Testis (tissue), 3 donors: ENCODE measurements around the gene KRT3. TPM values are rescaled to one million over a fixed set of nuclear protein-coding genes. Genes with fewer than 3 reads are reported as not detected.

Experiments used
- DNase-seq: peaks from one replicate; pipeline ENCODE4 v3.0.0-alpha.2; 2019
- H3K27ac ChIP-seq, 2 donors: fragments of 200-600 bp; sonication (generic); one replicate each; pipeline ENCODE4 v1.5.1; 2019
- H3K27me3 ChIP-seq: fragments of 200-600 bp; sonication (generic); one replicate; pipeline ENCODE4 v1.5.1; 2019
- H3K36me3 ChIP-seq: fragments of 200-600 bp; sonication (generic); one replicate; pipeline ENCODE4 v1.5.1; 2017; ENCODE audit warnings: low read depth; ENCODE audit errors: missing control alignments
- H3K4me1 ChIP-seq: fragments of 200-600 bp; sonication (generic); one replicate; pipeline ENCODE4 v1.5.1; 2019
- H3K4me3 ChIP-seq, 2 donors: fragments of 200-600 bp; sonication (generic); one replicate each; pipeline ENCODE4 v1.5.1; 2017 to 2019
- H3K9me3 ChIP-seq: fragments of 200-600 bp; sonication (generic); one replicate; pipeline ENCODE4 v1.5.1; 2017
- POLR2A ChIP-seq: fragments of 450-650 bp; IDR thresholded peaks from one replicate; pipeline ENCODE4 v1.6.1; 2017; ENCODE audit warnings: antibody characterized with exemption, mild to moderate bottlenecking, moderate library complexity
- WGBS, 2 donors: methylation state at CpG; one replicate each; pipeline ENCODE4 v1.1.5; 2018; 5-methylcytosine and 5-hydroxymethylcytosine counted together
- intact Hi-C: fragments of 100-400 bp; cut with DNase I; formaldehyde crosslinking; loops from one replicate; pipeline ENCODE4 v1.15.1; 2023; ENCODE audit warnings: low total_unique reads
- polyA plus RNA-seq: library from polyadenylated mRNA; stranded (reverse); fragments of 350-450 nt; fragmentation: Illumina TruSeq; extraction: RNeasy Lipid Tissue Mini Kit (QIAGEN cat#74804); gene quantifications from one replicate; pipeline ENCODE4 v1.2.3, GENCODE V29; 2014; ENCODE audit warnings: low read depth, low replicate concordance; ENCODE audit not compliant: insufficient read depth
- total RNA-seq, 2 donors: library from RNA; depleted of rRNA; stranded (reverse); fragments of >200 nt; gene quantifications; one replicate each; pipeline ENCODE4 v1.2.3, GENCODE V29; 2016
- TF ChIP-seq, protein P1 (sequence below), 3 experiments: fragments of 450-650 bp in 2 of 3; fragments of 200-600 bp in 1 of 3; sonication (generic) in 1 of 3; IDR thresholded peaks; one replicate each; pipeline ENCODE4 v1.5.1; 2016 to 2019; ENCODE audit warnings: antibody characterized with exemption in 3 of 3, mild to moderate bottlenecking in 2 of 3, moderate library complexity in 1 of 3

The KRT3 gene
- total and polyA plus RNA-seq, 3 donors from 2014 or later = not detected

DNA sequence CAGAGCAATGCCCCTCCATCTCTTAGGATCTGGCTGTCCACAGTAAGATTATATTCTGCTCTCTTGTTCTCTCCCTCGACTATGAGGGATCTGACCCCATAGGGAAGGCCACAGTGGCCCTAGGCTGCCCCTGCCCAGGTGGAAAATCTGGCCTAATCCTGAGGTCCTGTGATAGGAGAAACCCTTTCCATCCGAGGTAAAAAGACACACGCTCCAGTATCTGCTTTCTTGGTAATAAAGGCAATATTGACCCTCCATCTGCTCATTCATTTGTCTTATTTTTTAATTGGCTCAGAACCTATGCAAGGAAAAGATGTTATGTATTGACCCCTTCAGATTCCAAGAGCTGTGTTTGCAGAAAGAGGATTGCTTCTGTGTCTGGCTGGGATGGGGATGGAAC is 28.5 kb downstream of the KRT3 start:
- WGBS, 2 donors = 45 to 57% methylated on average over 3 of the region's 3 CpGs
- Histone ChIP-seq H3K9me3 (no peaks in the 10 kb centered on the region), H3K4me3 (no peak overlapping the region), H3K27me3 (no peaks in the 10 kb centered on the region), H3K4me1 (no peaks in the 10 kb centered on the region), H3K27ac (no peak overlapping the region), H3K36me3 (no peaks in the 10 kb centered on the region)
- no peak for TF ChIP-seq POLR2A
- TF ChIP-seq, protein P1, sequence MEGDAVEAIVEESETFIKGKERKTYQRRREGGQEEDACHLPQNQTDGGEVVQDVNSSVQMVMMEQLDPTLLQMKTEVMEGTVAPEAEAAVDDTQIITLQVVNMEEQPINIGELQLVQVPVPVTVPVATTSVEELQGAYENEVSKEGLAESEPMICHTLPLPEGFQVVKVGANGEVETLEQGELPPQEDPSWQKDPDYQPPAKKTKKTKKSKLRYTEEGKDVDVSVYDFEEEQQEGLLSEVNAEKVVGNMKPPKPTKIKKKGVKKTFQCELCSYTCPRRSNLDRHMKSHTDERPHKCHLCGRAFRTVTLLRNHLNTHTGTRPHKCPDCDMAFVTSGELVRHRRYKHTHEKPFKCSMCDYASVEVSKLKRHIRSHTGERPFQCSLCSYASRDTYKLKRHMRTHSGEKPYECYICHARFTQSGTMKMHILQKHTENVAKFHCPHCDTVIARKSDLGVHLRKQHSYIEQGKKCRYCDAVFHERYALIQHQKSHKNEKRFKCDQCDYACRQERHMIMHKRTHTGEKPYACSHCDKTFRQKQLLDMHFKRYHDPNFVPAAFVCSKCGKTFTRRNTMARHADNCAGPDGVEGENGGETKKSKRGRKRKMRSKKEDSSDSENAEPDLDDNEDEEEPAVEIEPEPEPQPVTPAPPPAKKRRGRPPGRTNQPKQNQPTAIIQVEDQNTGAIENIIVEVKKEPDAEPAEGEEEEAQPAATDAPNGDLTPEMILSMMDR (IDR thresholded peaks at IDR 0.05) = no peak
- no peak for DNase-seq
- intact Hi-C loops = no loop called here

DNA sequence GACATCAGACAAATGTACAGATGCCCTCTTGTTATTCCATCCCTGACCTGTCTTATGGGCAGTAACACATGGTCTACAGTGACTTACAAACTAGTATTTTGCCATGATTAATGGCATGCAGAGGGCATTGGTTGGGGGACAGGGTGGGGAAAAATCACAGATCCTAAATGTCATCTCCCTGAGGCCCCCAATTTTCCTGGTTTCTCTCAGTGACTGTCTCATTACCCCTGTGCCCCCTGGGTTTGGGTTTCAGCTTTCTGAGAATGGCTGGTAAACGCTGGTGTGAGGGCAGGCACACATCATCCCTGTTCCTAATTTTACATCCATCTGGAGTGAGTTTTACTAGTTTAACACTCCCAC is 28.9 kb downstream of the KRT3 start:
- H3K9me3 ChIP-seq = no peaks in the 10 kb centered on the region
- intact Hi-C loops = no loop called here

DNA sequence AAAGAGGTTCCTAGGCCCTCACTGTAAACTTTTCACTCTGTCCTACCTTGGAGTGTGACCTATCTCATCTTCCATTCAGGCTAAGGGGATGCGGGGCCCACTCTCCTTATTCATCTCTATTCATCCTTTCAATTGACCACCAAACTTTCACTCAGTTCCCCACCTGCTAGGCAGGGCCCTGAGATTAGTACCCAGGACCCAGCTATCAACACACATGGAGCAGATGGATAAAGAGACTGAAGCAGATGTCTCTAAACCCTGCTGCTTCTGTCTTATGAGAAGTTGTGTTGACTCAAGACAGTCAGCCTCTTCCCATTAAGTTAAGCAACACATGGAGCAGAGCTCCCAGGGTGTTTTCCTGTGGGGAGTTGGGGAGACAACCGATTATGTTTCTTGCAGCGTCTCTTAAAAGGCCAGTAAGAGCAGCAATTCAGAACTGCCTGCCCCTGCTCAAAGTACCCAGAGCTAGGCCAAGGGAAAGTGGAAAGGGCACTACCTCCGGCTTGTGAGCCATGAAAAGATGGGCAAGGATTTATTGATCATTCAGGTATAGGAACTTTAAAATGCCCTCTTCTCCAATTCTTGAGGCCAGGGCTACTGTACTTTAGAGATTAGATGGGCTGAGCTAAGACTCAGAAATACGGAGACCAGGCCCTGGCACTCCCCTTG is 29.4 kb downstream of the KRT3 start:
- Histone ChIP-seq H3K27ac (no peak overlapping the region), H3K9me3 (no peaks in the 10 kb centered on the region), H3K27me3 (no peaks in the 10 kb centered on the region), H3K4me3 (no peak overlapping the region), H3K36me3 (no peaks in the 10 kb centered on the region), H3K4me1 (no peaks in the 10 kb centered on the region)
- intact Hi-C loops = no loop called here
- TF ChIP-seq, protein P1 (IDR thresholded peaks at IDR 0.05) = no peak
- no peak for TF ChIP-seq POLR2A
- no peak for DNase-seq
- 91 to 94% methylated on average over 4 to 5 of the region's 5 CpGs for WGBS, 2 donors

More for the DNA sequence above, 28.9 kb downstream of the KRT3 start:
- Histone ChIP-seq H3K4me1 (no peaks in the 10 kb centered on the region), H3K4me3 (no peak overlapping the region), H3K36me3 (no peaks in the 10 kb centered on the region), H3K27ac (no peak overlapping the region), H3K27me3 (no peaks in the 10 kb centered on the region)
- no peak for TF ChIP-seq POLR2A
- TF ChIP-seq, protein P1 (IDR thresholded peaks at IDR 0.05) = no peak
- DNase-seq = no peak
- 88 to 94% methylated on average over 1 of the region's 1 CpG for WGBS, 2 donors

DNA sequence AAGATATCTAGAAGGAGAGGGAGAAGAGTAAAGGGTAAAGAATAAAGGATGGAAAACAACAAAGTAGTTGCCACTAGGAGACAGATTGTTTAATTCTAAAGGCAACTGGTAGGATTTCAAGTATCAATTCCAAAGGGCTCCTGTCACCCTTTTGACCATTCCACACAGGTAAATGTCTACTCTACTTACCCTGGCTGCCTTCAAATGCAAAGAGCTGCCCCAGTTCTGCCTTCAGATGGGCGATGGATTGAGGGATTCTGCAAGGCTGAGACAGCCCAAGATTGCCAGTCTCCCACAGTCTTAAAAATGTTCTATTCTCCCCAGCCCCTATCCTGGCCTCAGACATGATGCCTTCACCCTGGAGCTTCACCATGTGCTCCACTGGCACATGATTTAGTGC is 30.2 kb downstream of the KRT3 start:
- Histone ChIP-seq H3K36me3 (no peaks in the 10 kb centered on the region), H3K27me3 (no peaks in the 10 kb centered on the region), H3K9me3 (no peaks in the 10 kb centered on the region), H3K27ac (no peak overlapping the region), H3K4me1 (no peaks in the 10 kb centered on the region), H3K4me3 (no peak overlapping the region)
- no peak for DNase-seq
- TF ChIP-seq, protein P1 (IDR thresholded peaks at IDR 0.05) = no peak
- TF ChIP-seq POLR2A = no peak
- intact Hi-C loops = no loop called here
- 78 to 83% methylated on average over 1 of the region's 1 CpG for WGBS, 2 donors

DNA sequence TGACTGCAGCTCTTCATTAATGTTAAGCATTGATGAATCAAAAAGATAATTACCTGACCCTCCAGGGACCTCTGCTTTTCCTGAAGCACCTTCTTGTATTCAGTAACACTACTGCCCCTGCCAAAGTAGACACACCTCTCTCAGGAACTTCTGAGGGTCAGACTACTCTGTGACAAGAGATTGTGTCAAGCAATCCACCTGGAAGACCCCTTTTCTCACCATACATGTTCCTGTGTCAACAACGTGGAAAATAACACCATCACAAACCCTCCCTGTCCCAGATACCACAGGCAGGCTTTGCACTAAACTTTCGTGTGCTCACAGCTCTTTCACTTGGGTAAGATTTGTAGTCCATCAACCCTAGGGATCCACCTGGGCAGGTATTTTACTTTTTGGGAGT is 31.9 kb downstream of the KRT3 start:
- TF ChIP-seq, protein P1 (IDR thresholded peaks at IDR 0.05) = no peak
- Histone ChIP-seq H3K4me1 (no peaks in the 10 kb centered on the region), H3K4me3 (no peak overlapping the region), H3K9me3 (no peaks in the 10 kb centered on the region), H3K27ac (no peak overlapping the region), H3K36me3 (no peaks in the 10 kb centered on the region), H3K27me3 (no peaks in the 10 kb centered on the region)
- DNase-seq = no peak
- intact Hi-C loops = no loop called here
- 59 to 86% methylated on average over 2 of the region's 2 CpGs for WGBS, 2 donors
